Lower leg skin (tissue), 3 donors: ENCODE results near the gene RNF213.

Source experiments
- CTCF ChIP-seq, 3 donors: fragments of 450-650 bp; IDR thresholded peaks; one replicate each; pipeline ENCODE4 v1.5.1; 2016; ENCODE audit warnings: antibody characterized with exemption in 3 of 3, mild to moderate bottlenecking in 3 of 3, moderate library complexity in 2 of 3
- POLR2A ChIP-seq, 2 donors: fragments of 450-650 bp; IDR thresholded peaks; one replicate each; pipeline ENCODE4 v1.6.1; 2016 to 2017; ENCODE audit warnings: antibody characterized with exemption in 2 of 2, mild to moderate bottlenecking in 1 of 2, moderate library complexity in 1 of 2

DNA sequence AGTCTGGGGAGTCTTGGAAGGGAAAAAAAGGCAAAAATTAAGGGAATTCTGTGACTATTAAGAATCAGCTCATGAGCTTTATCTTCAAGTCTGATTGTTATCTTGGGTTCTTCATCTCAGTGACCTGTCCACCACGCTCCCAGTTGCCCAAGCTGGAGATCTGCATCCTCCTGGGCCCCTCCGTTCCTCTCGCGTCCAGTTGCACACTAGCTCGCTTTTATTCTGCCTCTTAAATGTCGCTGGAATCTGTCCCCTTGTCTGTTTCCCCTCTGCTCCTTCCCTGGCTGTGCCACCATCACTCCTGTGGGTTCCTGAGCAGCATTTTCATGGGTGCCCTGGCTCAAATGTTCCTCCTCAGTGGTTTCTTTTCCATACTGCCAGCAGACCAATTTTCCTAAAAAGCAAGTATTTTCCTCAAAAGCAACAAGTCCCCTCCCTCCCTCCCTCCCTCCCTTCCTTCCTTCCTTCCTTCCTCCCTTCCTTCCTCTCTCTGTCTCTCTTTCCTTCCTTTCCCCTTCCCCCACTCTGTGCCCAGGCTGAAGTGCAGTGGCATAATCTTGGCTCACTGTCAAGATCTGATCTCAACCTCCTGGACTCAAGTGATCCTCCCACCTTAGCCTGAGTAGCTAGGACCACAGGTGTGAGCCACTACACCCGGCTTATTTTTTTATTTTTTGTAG, 155.7 kb downstream of the RNF213 start:
- TF ChIP-seq CTCF (IDR thresholded peaks at IDR 0.05) (no peak), POLR2A (IDR thresholded peaks at IDR 0.05) (no peak)
